Measurements from ENCODE around the gene DUSP8. TPM values are rescaled to one million over a fixed set of nuclear protein-coding genes. Genes with fewer than 3 reads are reported as not detected.
A peak's percentile ranks its signal among the peaks of the same experiment; 100 is the strongest.

DUSP8 gene
- total and polyA plus RNA-seq, 4 donors, result 2.0 to 17.0 (median 6.3) TPM

DNA sequence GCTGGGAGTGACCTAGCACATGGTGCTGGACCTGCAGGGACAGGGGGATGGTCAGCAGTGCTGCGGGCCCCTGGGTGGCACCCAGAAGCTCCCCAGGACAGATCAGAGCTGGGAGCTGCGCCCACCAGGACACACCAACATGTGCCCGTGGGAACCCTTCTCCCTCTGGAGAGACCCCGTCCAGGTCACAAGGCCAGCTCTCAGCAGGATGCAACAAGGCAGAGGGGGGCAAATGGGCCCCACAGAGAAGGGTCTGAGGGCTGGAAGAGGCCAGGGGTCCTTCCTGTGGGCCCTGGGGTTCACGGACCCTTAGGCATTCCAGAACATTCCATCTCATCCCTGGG lies 6.2 kb downstream of the DUSP8 start:
- Histone ChIP-seq H3K9me3 (ENCODE audit: control insufficient read depth in 4 of 4, insufficient read depth in 3 of 4, low read length in 3 of 4) (no peaks in the 10 kb centered on the region), H3K9ac (ENCODE audit: insufficient read depth in 1 of 2, low read length in 2 of 2) (no peak overlapping the region), H3K36me3 (ENCODE audit: control insufficient read depth in 4 of 4, insufficient read depth in 4 of 4, low read length in 4 of 4) (peaks cover 0 to 23% (median 0%) of the 10 kb centered on the region in 4 donors), H3K4me3 (no peak overlapping the region), H3K27ac (ENCODE audit: low read depth in 1 of 2, low read length in 1 of 2) (no peak overlapping the region), H3K4me1 (ENCODE audit: control insufficient read depth in 5 of 5, insufficient read depth in 5 of 5, low read length in 5 of 5) (peaks cover 0 to 4% (median 0%) of the 10 kb centered on the region in 5 donors), H3K27me3 (ENCODE audit: control insufficient read depth in 3 of 3, insufficient read depth in 3 of 3, low read length in 2 of 3) (peaks cover 0 to 15% (median 6%) of the 10 kb centered on the region in 3 donors)
- whole genome bisulfite sequencing, 2 donors, result 80 to 89% methylated on average over 5 of the region's 5 CpGs
- ATAC-seq (ENCODE audit: insufficient read depth, low FRiP score), result no peak
- DNase-seq, result peak in 1 of 3 donors; percentile 8
- TF ChIP-seq, protein P1, sequence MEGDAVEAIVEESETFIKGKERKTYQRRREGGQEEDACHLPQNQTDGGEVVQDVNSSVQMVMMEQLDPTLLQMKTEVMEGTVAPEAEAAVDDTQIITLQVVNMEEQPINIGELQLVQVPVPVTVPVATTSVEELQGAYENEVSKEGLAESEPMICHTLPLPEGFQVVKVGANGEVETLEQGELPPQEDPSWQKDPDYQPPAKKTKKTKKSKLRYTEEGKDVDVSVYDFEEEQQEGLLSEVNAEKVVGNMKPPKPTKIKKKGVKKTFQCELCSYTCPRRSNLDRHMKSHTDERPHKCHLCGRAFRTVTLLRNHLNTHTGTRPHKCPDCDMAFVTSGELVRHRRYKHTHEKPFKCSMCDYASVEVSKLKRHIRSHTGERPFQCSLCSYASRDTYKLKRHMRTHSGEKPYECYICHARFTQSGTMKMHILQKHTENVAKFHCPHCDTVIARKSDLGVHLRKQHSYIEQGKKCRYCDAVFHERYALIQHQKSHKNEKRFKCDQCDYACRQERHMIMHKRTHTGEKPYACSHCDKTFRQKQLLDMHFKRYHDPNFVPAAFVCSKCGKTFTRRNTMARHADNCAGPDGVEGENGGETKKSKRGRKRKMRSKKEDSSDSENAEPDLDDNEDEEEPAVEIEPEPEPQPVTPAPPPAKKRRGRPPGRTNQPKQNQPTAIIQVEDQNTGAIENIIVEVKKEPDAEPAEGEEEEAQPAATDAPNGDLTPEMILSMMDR (IDR thresholded peaks at IDR 0.05; ENCODE audit: control extremely low read depth, extremely low read depth), result no peak

DNA sequence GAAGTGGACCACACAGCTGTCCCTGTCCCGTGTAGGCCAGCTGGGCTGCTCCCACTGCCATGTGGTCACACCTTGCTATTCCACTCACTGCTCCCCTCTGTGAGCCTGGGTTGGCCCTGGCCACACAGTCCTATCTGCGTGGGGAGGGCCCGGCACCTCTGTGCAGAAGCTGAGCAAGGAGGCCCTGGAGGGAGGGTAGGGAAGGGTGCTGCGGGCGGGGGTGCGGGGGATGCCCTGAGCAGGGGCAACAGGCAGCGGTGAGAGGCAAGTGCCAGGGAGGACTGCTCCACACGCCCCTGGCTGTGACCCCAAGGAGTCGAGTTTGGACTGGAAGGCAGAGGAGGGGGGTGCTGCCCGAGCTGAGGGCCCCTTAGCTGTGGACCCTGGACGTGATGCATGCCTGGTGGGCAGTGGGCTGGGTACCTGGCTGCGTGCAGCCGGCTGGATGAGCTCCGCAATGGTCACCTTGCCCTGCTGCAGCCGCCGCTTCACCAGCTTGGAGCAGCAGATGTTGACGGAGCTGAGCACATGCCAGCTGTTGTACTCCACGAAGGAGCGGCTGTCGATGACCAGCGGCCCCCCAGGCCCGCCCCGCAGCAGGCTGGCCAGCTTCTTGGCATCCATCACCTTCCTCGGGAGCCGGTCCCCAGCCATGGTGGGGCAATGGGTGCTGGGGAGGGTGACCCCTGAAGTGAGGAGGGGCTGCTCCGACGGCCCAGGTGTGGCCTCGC lies 6.7 kb downstream of the DUSP8 start:
- TF ChIP-seq, protein P1 (IDR thresholded peaks at IDR 0.05; ENCODE audit: control extremely low read depth, extremely low read depth), result no peak
- Histone ChIP-seq H3K4me3 (no peak overlapping the region), H3K36me3 (ENCODE audit: control insufficient read depth in 4 of 4, insufficient read depth in 4 of 4, low read length in 4 of 4) (peaks cover 0 to 27% (median 0%) of the 10 kb centered on the region in 4 donors), H3K27me3 (ENCODE audit: control insufficient read depth in 3 of 3, insufficient read depth in 3 of 3, low read length in 2 of 3) (peaks cover 0 to 14% (median 6%) of the 10 kb centered on the region in 3 donors), H3K4me1 (ENCODE audit: control insufficient read depth in 5 of 5, insufficient read depth in 5 of 5, low read length in 5 of 5) (peaks cover 0 to 4% (median 0%) of the 10 kb centered on the region in 5 donors), H3K9ac (ENCODE audit: insufficient read depth in 1 of 2, low read length in 2 of 2) (no peak overlapping the region), H3K27ac (ENCODE audit: low read depth in 1 of 2, low read length in 1 of 2) (peak overlapping the region in 1 of 2 donors; percentile 38), H3K9me3 (ENCODE audit: control insufficient read depth in 4 of 4, insufficient read depth in 3 of 4, low read length in 3 of 4) (no peaks in the 10 kb centered on the region)
- 86 to 89% methylated on average over 26 to 28 of the region's 28 CpGs for WGBS, 2 donors
- peak in 1 of 3 donors; percentile 9 for DNase-seq
- ATAC-seq (ENCODE audit: insufficient read depth, low FRiP score), result no peak

DNA sequence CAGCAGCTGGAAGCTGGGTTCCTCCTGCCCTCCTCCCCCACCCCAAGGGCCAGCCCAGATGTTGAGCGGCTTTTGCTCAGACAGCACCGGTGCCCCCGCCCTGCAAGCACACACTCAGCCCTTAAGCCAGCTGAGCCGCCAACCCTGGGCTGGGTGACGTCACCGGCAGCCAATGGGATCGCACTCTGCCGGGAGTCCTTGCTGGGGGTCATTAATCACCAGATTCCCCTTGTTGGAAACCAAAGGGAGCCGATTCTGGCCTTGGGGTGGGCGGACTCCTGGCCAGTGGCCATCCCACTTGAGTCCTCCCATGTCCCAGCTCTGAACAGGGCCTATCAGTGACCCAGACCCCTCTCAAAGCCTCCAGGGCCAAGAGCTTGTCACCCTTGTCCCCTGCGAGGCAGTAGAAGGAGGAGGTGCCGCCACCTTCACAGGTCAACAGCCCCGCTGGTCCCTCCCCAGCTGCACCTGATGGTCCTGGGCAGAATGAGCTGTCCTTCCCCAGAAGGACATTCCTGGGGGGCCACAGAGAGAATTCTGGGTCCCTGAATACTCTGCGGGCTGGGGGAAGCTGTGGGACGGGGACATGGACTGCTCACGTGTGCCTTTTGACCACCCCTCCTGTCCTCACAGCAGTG lies 7.4 kb downstream of the DUSP8 start:
- H3K9ac ChIP-seq (ENCODE audit: insufficient read depth in 1 of 2, low read length in 2 of 2), result no peak overlapping the region
- peaks cover 0 to 7% (median under 1%) of the 10 kb centered on the region in 5 donors for H3K4me1 ChIP-seq (ENCODE audit: control insufficient read depth in 5 of 5, insufficient read depth in 5 of 5, low read length in 5 of 5)
- no peak overlapping the region for H3K4me3 ChIP-seq
- 28 to 53% methylated on average over 15 to 16 of the region's 16 CpGs for WGBS, 2 donors
- H3K27me3 ChIP-seq (ENCODE audit: control insufficient read depth in 3 of 3, insufficient read depth in 3 of 3, low read length in 2 of 3), result peaks cover 0 to 8% (median 5%) of the 10 kb centered on the region in 3 donors
- TF ChIP-seq, protein P1 (IDR thresholded peaks at IDR 0.05; ENCODE audit: control extremely low read depth, extremely low read depth), result no peak
- H3K36me3 ChIP-seq (ENCODE audit: control insufficient read depth in 4 of 4, insufficient read depth in 4 of 4, low read length in 4 of 4), result peaks cover 0 to 27% (median 0%) of the 10 kb centered on the region in 4 donors
- no peaks in the 10 kb centered on the region for H3K9me3 ChIP-seq (ENCODE audit: control insufficient read depth in 4 of 4, insufficient read depth in 3 of 4, low read length in 3 of 4)
- H3K27ac ChIP-seq (ENCODE audit: low read depth in 1 of 2, low read length in 1 of 2), result peak overlapping the region in 1 of 2 donors; percentile 38
- peak; percentile 59 to 75 (median 62) for DNase-seq
- no peak for ATAC-seq (ENCODE audit: insufficient read depth, low FRiP score)
